Endothelial cell of umbilical vein (primary cell): ENCODE results near the gene OSCAR. TPM values are rescaled to one million over a fixed set of nuclear protein-coding genes. Genes with fewer than 3 reads are reported as not detected.

Experiments used
- BruUV-seq: library from RNA; stranded (reverse); fragments of 400-500 nt; replicated peaks from 2 replicates; lab custom pipeline; 2021; lab: Mats Ljungman, UMichigan
- CTCF ChIA-PET: fragments of 300-600, 350-600 bp; sonication (Branson Sonifier 250); formaldehyde crosslinking; loops from one replicate; lab custom pipeline; 2021; ENCODE audit warnings: antibody characterized with exemption, inconsistent platforms; lab: Charles Lee
- POLR2A ChIA-PET: fragments of 300-600, 350-600 bp; sonication (Branson Sonifier 250); formaldehyde crosslinking; loops from one replicate; lab custom pipeline; 2021; ENCODE audit warnings: antibody characterized with exemption, inconsistent platforms; lab: Charles Lee
- DNase-seq: peaks from one replicate; pipeline ENCODE4 v3.0.0-alpha.2; 2011; ENCODE audit warnings: low read depth, low spot score
- FAIRE-seq: peaks from 2 replicates; lab custom pipeline; 2011; peaks lifted over from hg19 to GRCh38; lab: Jason Lieb, UNC
- H2AFZ ChIP-seq: 2 replicates; pipeline ENCODE4 v1.6.0; 2012; ENCODE audit warnings: low read depth, low read length, control low read depth, inconsistent platforms
- H3K27ac ChIP-seq: 2 replicates; pipeline ENCODE4 v1.5.1; 2011; ENCODE audit warnings: low read depth, mild to moderate bottlenecking, control low read depth, low read length, moderate library complexity; ENCODE audit not compliant: insufficient read depth
- H3K27me3 ChIP-seq, 2 experiments: 2 replicates each; pipeline versions ENCODE4 v1.6.0 to v1.6.1; 2011; ENCODE audit warnings: low read length in 2 of 2, mixed read lengths in 1 of 2; ENCODE audit not compliant: control insufficient read depth in 2 of 2, insufficient read depth in 2 of 2
- H3K36me3 ChIP-seq, 2 experiments: 2 replicates in 1 of 2; 3 replicates in 1 of 2; pipeline ENCODE4 v1.5.1; 2011; ENCODE audit warnings: low read length in 2 of 2, mild to moderate bottlenecking in 1 of 2, moderate library complexity in 1 of 2; ENCODE audit not compliant: control insufficient read depth in 2 of 2, insufficient read depth in 2 of 2; ENCODE audit errors: extremely low read depth in 1 of 2
- H3K4me1 ChIP-seq: 3 replicates; pipeline ENCODE4 v1.5.1; 2011; ENCODE audit warnings: mild to moderate bottlenecking, low read length; ENCODE audit not compliant: control insufficient read depth, insufficient read depth; ENCODE audit errors: extremely low read depth
- H3K4me2 ChIP-seq: 2 replicates; pipeline ENCODE4 v1.6.1; 2011; ENCODE audit warnings: low read length, control low read depth, mixed read lengths; ENCODE audit not compliant: insufficient read depth
- H3K4me3 ChIP-seq, 3 experiments: fragments of 200-600 bp in 1 of 3; sonication (generic), shearing (Covaris generic) in 1 of 3; replicated peaks in 1 of 3; 2 replicates each; pipeline ENCODE4 v1.5.1; 2011 to 2016; ENCODE audit warnings: control low read depth in 3 of 3, low read length in 3 of 3, mild to moderate bottlenecking in 2 of 3, inconsistent platforms in 1 of 3, low read depth in 1 of 3, moderate library complexity in 1 of 3; ENCODE audit not compliant: insufficient read depth in 1 of 3
- H3K79me2 ChIP-seq: 2 replicates; pipeline ENCODE4 v1.6.0; 2012; ENCODE audit warnings: low read length, inconsistent platforms; ENCODE audit not compliant: control insufficient read depth, insufficient read depth
- H3K9ac ChIP-seq: replicated peaks from 2 replicates; pipeline ENCODE3; 2011; ENCODE audit warnings: low read length, control low read depth; ENCODE audit not compliant: insufficient read depth; ENCODE audit errors: extremely low read depth
- H3K9me1 ChIP-seq: replicated peaks from 3 replicates; pipeline ENCODE4 v1.6.0; 2011; ENCODE audit warnings: mild to moderate bottlenecking, low read length; ENCODE audit not compliant: control insufficient read depth, insufficient read depth; ENCODE audit errors: extremely low read depth
- H3K9me3 ChIP-seq: replicated peaks from 2 replicates; pipeline ENCODE4 v1.5.1; 2012; ENCODE audit warnings: low read length, inconsistent platforms; ENCODE audit not compliant: control insufficient read depth, insufficient read depth
- H4K20me1 ChIP-seq: replicated peaks from 2 replicates; pipeline ENCODE3; 2011; ENCODE audit warnings: mild to moderate bottlenecking, low read length; ENCODE audit not compliant: control insufficient read depth, insufficient read depth; ENCODE audit errors: extremely low read depth
- CTCF ChIP-seq, 2 donors: IDR thresholded peaks; 1 replicate in 1 of 2; 2 replicates in 1 of 2; pipeline ENCODE4 v1.5.1; 2011; ENCODE audit warnings: low read length in 2 of 2, mild to moderate bottlenecking in 2 of 2, moderate library complexity in 2 of 2, control low read depth in 1 of 2, inconsistent platforms in 1 of 2, low read depth in 1 of 2; ENCODE audit not compliant: insufficient read depth in 1 of 2; ENCODE audit errors: extremely low read depth in 1 of 2
- EZH2 ChIP-seq: IDR thresholded peaks from 2 replicates; pipeline ENCODE4 v1.6.1; 2012; ENCODE audit warnings: borderline replicate concordance, low read depth, mild to moderate bottlenecking, moderate library complexity, low read length, inconsistent platforms; ENCODE audit not compliant: severe bottlenecking
- FOS ChIP-seq: IDR thresholded peaks from 2 replicates; pipeline ENCODE4 v1.6.1; 2011; ENCODE audit warnings: mild to moderate bottlenecking, low read length, moderate library complexity, borderline replicate concordance; ENCODE audit not compliant: insufficient read depth
- GATA2 ChIP-seq: IDR thresholded peaks from 2 replicates; pipeline ENCODE4 v1.7.0; 2011; ENCODE audit warnings: low read depth, mild to moderate bottlenecking, moderate library complexity, mixed read lengths, low read length; ENCODE audit not compliant: insufficient read length, insufficient read depth
- JUN ChIP-seq: IDR thresholded peaks from 2 replicates; pipeline ENCODE4 v1.6.1; 2011; ENCODE audit warnings: borderline replicate concordance, low read depth; ENCODE audit not compliant: insufficient read length, insufficient read depth
- MAX ChIP-seq: IDR thresholded peaks from 2 replicates; pipeline ENCODE4 v1.6.1; 2011; ENCODE audit not compliant: insufficient read depth, insufficient read length
- MYC ChIP-seq: IDR thresholded peaks from one replicate; pipeline ENCODE4 v1.6.1; 2011; ENCODE audit warnings: mild to moderate bottlenecking, low read depth, low read length
- POLR2A ChIP-seq: IDR thresholded peaks from 2 replicates; pipeline ENCODE4 v1.6.1; 2012; ENCODE audit warnings: low read depth, mild to moderate bottlenecking, control low read depth, low read length
- POLR2AphosphoS5 ChIP-seq: IDR thresholded peaks from 2 replicates; pipeline ENCODE4 v1.6.1; 2012; ENCODE audit warnings: low read depth, mild to moderate bottlenecking, control low read depth, low read length, moderate library complexity; ENCODE audit not compliant: insufficient read depth
- dilution Hi-C: fragments of 300-500 bp; cut with MboI; formaldehyde crosslinking; loops from one replicate; pipeline ENCODE4 v1.15.0; 2019; ENCODE audit warnings: low sequenced_read_pairs; ENCODE audit not compliant: extremely low pct_ligation_motif_present
- intact Hi-C: fragments of 100-400 bp; cut with micrococcal nuclease; formaldehyde crosslinking; loops from one replicate; pipeline ENCODE4 v1.10.0; 2022
- polyA plus RNA-seq, 4 experiments: library from polyadenylated mRNA; depleted of rRNA in 3 of 4; stranded (reverse) in 3 of 4; unstranded in 1 of 4; fragments of >200 nt; gene quantifications; 2 replicates each; pipeline versions ENCODE4 v1.2.1 to v1.2.3, GENCODE V29; 2011 to 2012; ENCODE audit warnings: missing spikeins in 1 of 4
- total RNA-seq: library from RNA; stranded (reverse); gene quantifications from 2 replicates; pipeline ENCODE4 v1.2.3, GENCODE V29; 2021

OSCAR gene
- total and polyA plus RNA-seq, 2 donors (not counting 3 experiments of a cell fraction or from before 2014, with no cell fraction given): 0.08 TPM; not detected in 1

GRCh38 chr19:54074851-54075250 is 25.8 kb downstream of the OSCAR start:
- DNase-seq (no peak), FAIRE-seq (no peak)
- H3K27ac ChIP-seq: no peak overlapping the region
- ChIA-PET CTCF (interaction anchor here (1.0 kb wide), 1 partner anchor 45 kb away, joined by 3 read pairs; no protein-coding TSS in a partner anchor), POLR2A (no interaction called here)
- no peaks in the 10 kb centered on the region for H3K9me1 ChIP-seq
- H3K27me3 ChIP-seq: no peaks in the 10 kb centered on the region
- BruUV-seq: no TSS peak
- no peak overlapping the region for H3K4me3 ChIP-seq
- no peak overlapping the region for H3K9ac ChIP-seq
- no peaks in the 10 kb centered on the region for H3K36me3 ChIP-seq
- dilution Hi-C loops: no loop called here
- no peaks in the 10 kb centered on the region for H3K9me3 ChIP-seq
- H3K4me2 ChIP-seq: no peak overlapping the region
- no peak for TF ChIP-seq POLR2AphosphoS5
- no peak for TF ChIP-seq FOS
- no peak for TF ChIP-seq MAX
- no peak for TF ChIP-seq CTCF (IDR thresholded peaks at IDR 0.05; ENCODE audit: extremely low read depth in 1 of 2, insufficient read depth in 1 of 2, low read depth in 1 of 2, low read length in 2 of 2)
- no peak for TF ChIP-seq GATA2
- TF ChIP-seq EZH2: no peak
- TF ChIP-seq POLR2A: no peak
- TF ChIP-seq MYC: no peak
- no peak for TF ChIP-seq JUN
- intact Hi-C loops: no loop called here
- no peak overlapping the region for H2AFZ ChIP-seq
- H3K4me1 ChIP-seq: no peaks in the 10 kb centered on the region
- no peaks in the 10 kb centered on the region for H4K20me1 ChIP-seq
- H3K79me2 ChIP-seq: no peaks in the 10 kb centered on the region
